GM12891 (cell line): Measurements from ENCODE around the gene SIM2.

Source experiments
- PAX5 ChIP-seq: IDR thresholded peaks from 2 replicates; pipeline ENCODE4 v1.6.1; 2011; ENCODE audit warnings: low read length, moderate library complexity, mild to moderate bottlenecking; ENCODE audit not compliant: insufficient read depth, severe bottlenecking
- POLR2A ChIP-seq: IDR thresholded peaks from 2 replicates; pipeline ENCODE4 v1.6.1; 2011; ENCODE audit warnings: low read depth, low read length, control low read depth
- SPI1 ChIP-seq: IDR thresholded peaks from 2 replicates; pipeline ENCODE4 v1.6.1; 2011; ENCODE audit warnings: low read depth, low read length, control low read depth

- no peak for TF ChIP-seq PAX5
- TF ChIP-seq POLR2A: no peak
- no peak for TF ChIP-seq SPI1
Observed at GRCh38 chr21:36792505-36792967, 93.6 kb downstream of the SIM2 start.
